HG02870 (cell line): Measurements from ENCODE around the gene THSD4.

Source experiments
- ATAC-seq: cut with Tn5 transposase; IDR thresholded peaks from one replicate; pipeline ENCODE4 v1.9.1; 2021; ENCODE audit warnings: mild to moderate bottlenecking, moderate library complexity; ENCODE audit not compliant: unreplicated experiment

THSD4 gene

DNA sequence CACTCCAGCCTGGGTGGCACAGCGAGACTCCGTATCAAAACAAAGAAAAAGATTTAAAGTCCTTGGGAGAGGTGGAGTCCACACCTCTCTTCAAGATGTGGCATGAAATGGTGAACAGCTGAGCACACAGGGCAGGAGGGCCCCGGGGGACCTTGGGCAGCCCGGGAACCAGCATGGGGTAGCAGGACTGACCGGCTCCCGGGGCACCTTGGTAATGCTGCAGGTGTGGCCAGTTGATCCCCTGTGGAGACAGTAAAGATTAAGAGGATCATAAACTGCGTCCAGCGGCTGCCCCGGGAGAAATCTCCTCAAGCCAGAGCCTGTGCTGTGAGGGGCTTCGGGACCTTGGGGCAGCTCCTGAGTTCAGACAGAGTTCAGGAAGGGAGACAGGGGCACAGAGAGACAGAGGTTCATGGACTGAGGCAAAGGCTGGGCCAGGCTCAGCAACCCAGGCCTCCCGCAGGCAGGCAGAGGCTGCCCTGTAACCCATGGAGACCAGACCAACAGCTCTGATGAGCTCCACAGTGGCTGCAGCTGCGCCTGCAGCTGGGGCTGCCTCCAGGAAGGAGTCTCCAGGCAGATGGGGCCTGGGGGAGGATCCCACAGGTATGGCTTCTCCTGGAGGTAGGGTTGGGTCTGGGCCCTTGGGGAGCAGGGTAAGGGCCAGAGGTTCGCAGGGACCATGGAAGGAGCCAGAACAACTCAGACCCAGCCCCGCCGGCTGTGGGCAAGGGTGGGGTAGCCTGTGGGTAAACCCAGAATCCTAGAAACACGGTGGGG is 695.2 kb downstream of the THSD4 start, which contains the start of gene NR2E3:
NR2E3 (plus strand) TSS at position 299 of the 780 bp plus-strand sequence; CDS start at position 489, 190 bp downstream.
- ATAC-seq: no peak

DNA sequence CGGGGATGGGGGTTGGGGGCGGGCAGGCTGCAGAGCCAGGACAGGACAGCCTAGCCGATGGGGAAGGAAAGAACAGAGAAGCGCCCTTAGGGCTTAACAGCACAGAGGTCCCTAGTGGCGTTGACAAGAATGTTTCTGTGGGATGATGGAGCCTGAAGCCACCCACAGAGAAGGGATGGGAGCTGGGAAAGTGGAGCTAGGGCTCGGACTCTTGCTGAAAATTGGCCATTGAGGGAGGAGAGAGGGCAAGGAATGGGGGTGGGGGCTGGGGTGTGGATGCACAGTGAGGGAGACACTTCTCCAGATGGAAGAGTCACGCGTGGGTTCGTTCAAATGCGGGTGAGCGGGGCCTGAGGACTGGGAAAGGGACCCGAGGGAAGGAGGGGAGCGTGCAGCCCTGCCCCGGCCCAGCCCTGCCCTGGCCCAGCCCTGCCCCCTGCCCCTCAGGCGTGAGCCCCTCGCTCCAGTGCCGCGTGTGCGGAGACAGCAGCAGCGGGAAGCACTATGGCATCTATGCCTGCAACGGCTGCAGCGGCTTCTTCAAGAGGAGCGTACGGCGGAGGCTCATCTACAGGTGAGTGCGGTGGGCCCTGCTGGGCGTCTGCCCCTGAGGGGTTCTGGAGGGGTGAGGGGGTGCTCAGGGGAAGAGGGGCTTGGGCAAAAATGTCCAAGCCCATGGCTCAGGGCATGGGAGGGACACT is 695.9 kb downstream of the THSD4 start:
- ATAC-seq: no peak

DNA sequence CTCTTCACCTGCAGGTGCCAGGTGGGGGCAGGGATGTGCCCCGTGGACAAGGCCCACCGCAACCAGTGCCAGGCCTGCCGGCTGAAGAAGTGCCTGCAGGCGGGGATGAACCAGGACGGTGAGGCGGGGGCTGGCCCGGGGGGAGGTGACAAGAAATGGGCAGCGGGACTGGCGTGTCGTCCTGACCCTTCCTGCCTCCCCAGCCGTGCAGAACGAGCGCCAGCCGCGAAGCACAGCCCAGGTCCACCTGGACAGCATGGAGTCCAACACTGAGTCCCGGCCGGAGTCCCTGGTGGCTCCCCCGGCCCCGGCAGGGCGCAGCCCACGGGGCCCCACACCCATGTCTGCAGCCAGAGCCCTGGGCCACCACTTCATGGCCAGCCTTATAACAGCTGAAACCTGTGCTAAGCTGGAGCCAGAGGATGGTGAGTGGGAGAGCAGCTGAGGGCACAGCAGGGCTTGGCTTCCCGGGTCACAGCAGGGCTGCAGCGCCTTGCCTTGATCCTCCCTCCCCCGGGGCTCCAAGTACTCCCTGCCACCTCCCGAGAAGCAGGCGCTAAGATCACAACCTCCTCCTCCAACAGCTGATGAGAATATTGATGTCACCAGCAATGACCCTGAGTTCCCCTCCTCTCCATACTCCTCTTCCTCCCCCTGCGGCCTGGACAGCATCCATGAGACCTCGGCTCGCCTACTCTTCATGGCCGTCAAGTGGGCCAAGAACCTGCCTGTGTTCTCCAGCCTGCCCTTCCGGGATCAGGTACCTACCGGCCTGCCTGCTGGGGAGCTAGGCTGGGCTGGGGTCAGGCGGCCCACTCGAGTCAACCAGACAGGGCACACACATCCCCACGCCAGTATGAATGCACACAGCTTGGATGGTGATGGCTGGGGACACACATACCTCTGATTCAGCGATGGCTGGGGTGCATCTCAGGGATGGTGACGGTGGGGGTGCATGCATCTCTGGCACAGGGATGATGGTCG is 696.8 kb downstream of the THSD4 start:
- ATAC-seq: no peak

DNA sequence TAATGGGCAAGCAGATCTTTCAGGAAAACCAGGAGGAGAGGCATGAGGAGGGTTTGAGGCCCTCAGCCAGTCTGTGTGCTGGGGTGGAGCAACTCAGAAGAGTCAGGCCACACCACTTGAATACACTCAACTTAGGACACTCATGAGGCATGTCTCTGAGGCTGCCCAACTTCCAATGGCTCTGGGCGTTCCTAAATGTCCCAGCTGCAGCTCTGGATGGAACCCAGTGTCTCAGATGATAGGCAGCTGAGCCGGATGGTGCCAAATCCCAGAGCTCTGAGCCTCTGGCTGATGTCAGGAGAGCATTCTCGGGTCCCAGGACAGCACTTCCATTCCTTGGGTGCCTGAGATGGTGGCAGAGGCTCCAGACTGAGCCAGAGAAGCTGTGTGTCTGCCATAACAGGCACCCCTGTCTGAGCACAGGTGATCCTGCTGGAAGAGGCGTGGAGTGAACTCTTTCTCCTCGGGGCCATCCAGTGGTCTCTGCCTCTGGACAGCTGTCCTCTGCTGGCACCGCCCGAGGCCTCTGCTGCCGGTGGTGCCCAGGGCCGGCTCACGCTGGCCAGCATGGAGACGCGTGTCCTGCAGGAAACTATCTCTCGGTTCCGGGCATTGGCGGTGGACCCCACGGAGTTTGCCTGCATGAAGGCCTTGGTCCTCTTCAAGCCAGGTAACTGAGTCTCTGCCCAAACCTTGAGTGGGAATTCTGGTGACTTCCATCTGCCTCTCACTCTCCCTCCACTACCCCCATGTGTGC is 697.9 kb downstream of the THSD4 start:
- ATAC-seq: no peak

DNA sequence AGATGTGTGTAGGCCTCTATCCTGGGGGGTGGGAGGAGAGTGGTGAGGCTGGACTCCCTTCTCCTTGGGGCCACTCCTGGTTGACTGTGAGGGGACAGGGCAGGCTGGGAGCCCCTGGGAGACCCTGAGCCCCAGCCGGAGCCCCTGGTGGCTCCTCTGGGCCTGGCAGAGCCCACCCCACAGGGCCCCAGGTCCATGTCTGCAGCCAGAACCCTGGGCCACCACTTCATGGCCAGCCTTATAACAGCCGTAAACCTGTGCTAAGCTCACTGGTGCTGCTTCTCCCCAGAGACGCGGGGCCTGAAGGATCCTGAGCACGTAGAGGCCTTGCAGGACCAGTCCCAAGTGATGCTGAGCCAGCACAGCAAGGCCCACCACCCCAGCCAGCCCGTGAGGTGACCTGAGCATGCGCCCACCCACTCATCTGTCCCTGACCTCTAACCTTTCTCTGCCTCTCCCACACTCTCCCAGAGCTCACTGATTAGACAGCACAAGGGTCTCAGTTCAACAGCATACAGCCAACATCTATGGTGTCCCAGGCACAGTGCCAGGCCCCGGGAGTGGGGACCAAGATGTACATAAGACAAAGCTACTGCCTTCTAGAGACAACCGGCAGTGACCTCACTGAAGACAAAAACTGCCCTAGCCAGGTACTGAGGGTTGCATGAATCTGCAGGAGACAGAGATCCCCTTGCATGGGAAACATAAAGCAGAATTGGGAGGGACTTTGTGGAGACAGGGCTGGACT is 698.6 kb downstream of the THSD4 start:
- no peak for ATAC-seq

DNA sequence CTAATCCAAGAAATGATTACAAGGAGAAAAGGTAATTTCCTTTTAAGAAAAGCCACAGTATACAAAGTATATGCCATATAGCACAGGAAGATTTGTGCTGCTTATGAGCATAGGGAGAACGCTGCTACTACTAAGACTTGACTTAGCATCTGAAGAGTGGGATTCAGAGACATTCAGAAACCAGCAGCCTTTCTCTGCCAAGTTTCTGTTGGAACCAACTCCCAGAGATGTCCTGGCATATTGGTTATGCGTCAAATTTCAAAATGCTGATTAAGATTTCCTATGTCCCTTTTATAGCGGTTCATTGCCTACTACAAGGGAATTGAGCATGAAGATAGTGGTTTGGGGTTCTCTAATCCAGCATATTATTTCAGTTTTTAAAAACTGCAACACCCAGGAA is 700.0 kb downstream of the THSD4 start:
- no peak for ATAC-seq

DNA sequence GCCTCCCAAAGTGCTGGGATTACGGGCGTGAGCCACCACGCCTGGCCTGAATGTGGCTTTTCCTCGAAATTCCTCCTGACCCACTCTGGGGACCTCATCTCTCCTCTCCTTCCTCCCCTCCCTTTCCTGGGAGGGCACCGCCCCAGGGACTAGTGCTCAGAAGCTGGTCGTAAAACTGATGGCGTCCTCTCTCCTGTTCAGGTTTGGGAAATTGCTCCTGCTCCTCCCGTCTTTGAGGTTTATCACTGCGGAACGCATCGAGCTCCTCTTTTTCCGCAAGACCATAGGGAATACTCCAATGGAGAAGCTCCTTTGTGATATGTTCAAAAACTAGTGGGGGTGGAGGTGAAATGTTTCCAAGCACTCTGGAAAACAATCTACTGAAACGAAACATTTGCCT is 702.1 kb downstream of the THSD4 start:
- ATAC-seq: no peak

DNA sequence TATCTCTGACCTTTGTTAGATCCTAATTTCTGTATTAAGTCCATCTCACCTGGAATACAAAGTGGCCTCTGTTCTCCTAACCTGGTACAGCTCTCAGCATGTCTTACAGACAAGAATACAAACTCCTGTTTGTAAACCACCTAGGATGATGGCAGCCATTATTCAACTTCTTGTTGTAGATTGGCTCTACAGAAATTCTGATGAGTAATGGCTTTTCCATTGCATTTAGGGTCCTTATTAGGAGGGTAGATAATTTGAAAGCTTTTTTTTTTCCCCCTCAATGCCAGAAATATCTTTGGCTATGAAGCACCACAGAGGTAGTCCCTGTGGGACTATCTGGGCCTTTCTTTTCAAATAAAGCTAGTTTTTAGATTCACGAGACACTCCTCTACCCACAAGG is 704.9 kb downstream of the THSD4 start:
- no peak for ATAC-seq

DNA sequence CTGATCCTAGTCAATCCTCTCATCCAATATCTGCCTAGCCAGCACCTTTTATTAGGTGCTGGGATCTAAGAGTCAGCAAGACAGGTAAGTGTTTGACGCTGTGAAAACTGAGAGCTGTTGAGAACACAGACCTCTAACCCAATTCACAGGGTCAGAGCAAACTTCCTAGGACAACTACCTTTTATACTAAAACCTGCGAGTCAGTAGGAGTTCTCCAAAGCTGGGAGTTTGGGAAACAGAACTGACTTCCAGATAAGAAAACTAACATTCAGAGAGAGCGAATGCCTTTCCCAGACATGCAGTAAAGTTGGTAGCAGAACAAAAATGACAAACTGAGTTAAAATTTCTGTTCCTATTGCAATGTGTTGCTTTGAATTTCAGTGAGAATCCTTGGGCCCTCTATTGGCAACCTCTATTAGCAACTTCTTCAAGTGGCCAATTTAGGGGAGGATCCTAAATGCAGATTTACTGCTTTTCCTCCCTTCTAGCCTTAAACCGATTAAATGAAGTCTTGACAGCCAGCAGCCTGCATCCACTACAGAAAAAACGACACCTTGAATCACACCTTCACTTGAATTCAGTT is 706.4 kb downstream of the THSD4 start:
- ATAC-seq: no peak

DNA sequence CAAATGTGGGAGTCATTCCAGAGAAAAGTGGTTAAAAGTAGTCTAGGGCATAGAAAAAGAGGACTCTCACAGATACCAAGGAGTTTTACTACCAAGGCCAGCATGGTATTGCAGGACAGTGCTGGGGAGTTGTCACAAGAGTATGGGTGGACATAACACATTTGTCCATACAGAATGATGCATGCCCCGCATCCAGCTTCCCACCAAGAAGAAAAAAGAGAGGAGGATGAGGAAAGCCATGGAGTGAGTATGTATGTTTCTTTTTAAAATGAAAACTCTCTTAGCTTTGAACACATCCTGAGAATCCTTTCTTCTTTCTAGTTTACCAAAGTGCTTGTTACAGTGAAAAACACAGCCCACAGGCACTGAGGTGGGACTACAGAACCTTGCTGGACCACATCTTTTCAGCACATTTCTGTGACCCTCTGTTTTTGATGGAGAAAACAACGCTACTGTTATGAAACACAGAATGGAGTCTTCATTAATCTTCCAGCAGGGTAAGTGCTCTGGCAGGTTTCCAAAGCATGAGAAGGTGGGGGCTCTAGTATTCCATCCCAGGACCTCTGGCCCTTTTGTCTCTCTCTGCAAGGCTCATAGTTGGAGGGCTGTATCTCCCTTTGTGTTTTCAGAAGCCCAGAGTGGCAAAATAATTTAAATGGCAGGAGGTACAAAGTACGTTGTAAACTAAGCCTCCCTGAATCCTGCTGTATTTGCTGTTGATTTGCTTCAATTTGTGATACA is 707.8 kb downstream of the THSD4 start:
- ATAC-seq: no peak

DNA sequence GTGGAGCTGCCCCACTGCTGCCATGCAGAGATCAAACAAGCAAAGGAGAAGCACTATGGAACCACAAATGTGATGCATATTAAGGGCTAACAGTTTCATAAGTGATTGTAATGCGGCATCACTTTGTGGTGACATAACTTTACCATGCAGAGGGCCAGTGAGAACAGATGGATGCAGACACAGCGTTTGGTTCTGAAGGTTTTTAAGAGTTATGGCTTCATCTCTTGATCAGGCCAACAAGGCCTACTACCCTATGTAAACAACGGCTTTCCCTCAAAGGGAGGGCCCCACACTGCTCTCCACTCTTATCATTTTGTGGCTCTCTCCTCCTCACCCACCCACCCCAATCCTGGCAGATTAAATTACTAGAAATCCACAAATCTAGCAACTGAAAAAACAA is 708.5 kb downstream of the THSD4 start:
- ATAC-seq: no peak

DNA sequence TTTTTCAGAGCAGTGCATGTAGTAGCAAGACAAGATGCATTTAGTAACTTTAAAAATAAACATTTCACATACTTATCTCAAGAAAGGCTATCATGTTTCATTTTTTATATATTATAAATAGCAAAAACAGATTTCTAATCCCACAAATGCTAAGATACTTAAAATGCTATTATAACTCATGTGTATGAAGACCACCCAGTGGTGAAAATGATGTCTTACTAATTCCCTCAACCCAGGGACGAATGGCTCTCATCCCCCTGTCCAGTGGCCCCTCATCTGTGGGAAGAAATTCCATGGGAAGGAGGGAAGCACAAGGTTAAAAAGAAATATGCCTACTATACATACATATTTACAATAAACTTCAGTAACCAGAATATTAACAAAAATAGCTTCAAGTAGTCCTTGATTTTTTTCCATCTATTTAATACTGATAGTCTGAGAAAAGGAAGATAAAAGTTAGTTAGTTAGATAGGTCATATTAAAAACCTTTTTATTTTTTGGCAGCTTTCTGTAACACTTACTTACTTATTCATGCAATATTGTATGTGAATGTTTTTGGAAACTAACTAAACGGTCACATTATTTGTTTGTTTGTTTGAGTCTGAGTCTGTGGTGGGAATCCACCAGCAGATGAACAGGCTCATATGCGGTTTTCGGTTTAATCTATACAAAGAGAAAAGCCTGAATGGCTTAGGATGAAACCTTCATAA is 709.9 kb downstream of the THSD4 start:
- ATAC-seq: no peak

DNA sequence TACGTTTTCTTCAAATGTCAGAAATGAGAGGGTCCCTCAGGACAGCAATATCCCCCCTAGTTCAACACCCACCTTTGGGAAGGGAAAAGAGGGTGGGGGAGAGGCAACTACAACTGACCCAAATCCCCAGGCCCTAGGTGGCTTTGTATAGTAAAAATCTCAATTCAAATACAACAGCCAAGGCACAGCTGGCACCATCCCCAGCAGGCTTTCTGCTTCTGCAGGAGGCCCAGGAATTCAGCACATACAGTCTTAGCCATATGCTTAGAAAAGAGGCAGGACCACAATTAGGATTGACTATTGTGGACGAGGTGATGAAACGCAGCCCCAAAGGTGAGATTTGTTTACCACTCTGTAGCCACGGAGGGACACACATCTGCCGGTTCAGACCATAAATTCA is 710.9 kb downstream of the THSD4 start:
- no peak for ATAC-seq

DNA sequence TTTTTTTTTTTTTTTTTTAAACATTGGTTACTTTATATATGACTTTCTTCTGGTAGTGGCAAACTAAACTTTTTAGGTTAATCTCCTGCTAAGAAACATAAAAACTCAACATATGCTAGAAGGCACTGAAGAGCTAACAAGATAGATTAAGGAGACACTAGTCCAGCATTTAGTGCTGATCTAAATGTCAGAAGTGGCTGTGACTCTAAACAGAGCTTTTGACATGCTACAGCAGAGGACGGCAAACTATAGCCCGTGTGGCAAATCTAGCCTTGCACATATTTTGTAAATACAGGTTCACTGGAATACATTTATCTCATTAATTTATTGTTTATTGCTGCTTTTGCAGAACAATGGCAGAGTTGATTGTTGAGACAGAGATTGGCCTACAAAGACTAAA is 715.7 kb downstream of the THSD4 start:
- no peak for ATAC-seq
